Measurements from ENCODE around the gene PDE8B.

GRCh38 chr5:77251921-77252320 is 41.4 kb downstream of the PDE8B start:
- no peak for TF ChIP-seq SP1 (IDR thresholded peaks at IDR 0.05)
- TF ChIP-seq FOXK2 (IDR thresholded peaks at IDR 0.05): no peak
- no peak for TF ChIP-seq ELF4 (IDR thresholded peaks at IDR 0.05)
